ENCODE data around the gene SLAIN2. TPM values are rescaled to one million over a fixed set of nuclear protein-coding genes. Genes with fewer than 3 reads are reported as not detected.
A peak's percentile ranks its signal among the peaks of the same experiment; 100 is the strongest.

SLAIN2 gene
- total and polyA plus RNA-seq, 8 donors: 60.1 to 87.0 (median 66.8) TPM

- Histone ChIP-seq H3K4me1 (no peaks in the 10 kb centered on the region), H3K36me3 (peaks cover 0 to 9% of the 10 kb centered on the region in 2 donors), H3K27me3 (no peaks in the 10 kb centered on the region), H3K9me3 (no peaks in the 10 kb centered on the region), H3K27ac (no peak overlapping the region), H3K4me3 (no peak overlapping the region)
- no peak for DNase-seq
- no peak for TF ChIP-seq CTCF (IDR thresholded peaks at IDR 0.05)
- ATAC-seq: no peak
- intact Hi-C loops (cut with DNase I): no loop called here
Measured at GRCh38 chr4:48403779-48404178, 62.5 kb downstream of the SLAIN2 start.

GRCh38 chr4:48405924-48406323 is 64.6 kb downstream of the SLAIN2 start:
- no peak for TF ChIP-seq CTCF (IDR thresholded peaks at IDR 0.05)
- intact Hi-C loops (cut with DNase I): no loop called here
- DNase-seq (no peak), ATAC-seq (no peak)
- H3K9me3 ChIP-seq: no peaks in the 10 kb centered on the region
- no peaks in the 10 kb centered on the region for H3K4me1 ChIP-seq
- no peak overlapping the region for H3K4me3 ChIP-seq
- H3K27me3 ChIP-seq: no peaks in the 10 kb centered on the region
- no peak overlapping the region for H3K27ac ChIP-seq
- H3K36me3 ChIP-seq: peaks cover 0 to 18% of the 10 kb centered on the region in 2 donors

GRCh38 chr4:48409203-48409602 is 67.9 kb downstream of the SLAIN2 start:
- H3K4me1 ChIP-seq: no peaks in the 10 kb centered on the region
- H3K4me3 ChIP-seq: no peak overlapping the region
- H3K27me3 ChIP-seq: no peaks in the 10 kb centered on the region
- no peaks in the 10 kb centered on the region for H3K9me3 ChIP-seq
- no peak for DNase-seq
- no peak for TF ChIP-seq CTCF (IDR thresholded peaks at IDR 0.05)
- no peak for ATAC-seq
- no peak overlapping the region for H3K27ac ChIP-seq
- intact Hi-C loops (cut with DNase I): no loop called here
- peaks cover 0 to 9% of the 10 kb centered on the region in 2 donors for H3K36me3 ChIP-seq

- no peak overlapping the region for H3K27ac ChIP-seq
- intact Hi-C loops (cut with DNase I): no loop called here
- DNase-seq (no peak), ATAC-seq (no peak)
- no peaks in the 10 kb centered on the region for H3K9me3 ChIP-seq
- H3K4me3 ChIP-seq: no peak overlapping the region
- TF ChIP-seq CTCF (IDR thresholded peaks at IDR 0.05): no peak
- H3K4me1 ChIP-seq: no peaks in the 10 kb centered on the region
- H3K27me3 ChIP-seq: no peaks in the 10 kb centered on the region
- peaks cover 0 to 9% of the 10 kb centered on the region in 2 donors for H3K36me3 ChIP-seq
Measured at GRCh38 chr4:48410812-48411211, 69.5 kb downstream of the SLAIN2 start.

GRCh38 chr4:48420144-48420543 is 78.8 kb downstream of the SLAIN2 start:
- intact Hi-C loops (cut with DNase I): no loop called here
- peak; percentile 80 for ATAC-seq
- TF ChIP-seq CTCF (IDR thresholded peaks at IDR 0.05): no peak

More at GRCh38 chr4:48420144-48420543, 78.8 kb downstream of the SLAIN2 start:
- Histone ChIP-seq H3K4me3 (no peak overlapping the region), H3K27me3 (no peaks in the 10 kb centered on the region), H3K4me1 (no peaks in the 10 kb centered on the region), H3K36me3 (peaks cover 0 to 39% of the 10 kb centered on the region in 2 donors), H3K9me3 (no peaks in the 10 kb centered on the region), H3K27ac (no peak overlapping the region)
- peak in 1 of 4 donors; percentile 4 for DNase-seq

Data from left lung (tissue), 10 donors.